Colon (tissue), 2 donors: Measurements from ENCODE around the gene PNPLA1.
"Not testable (repeated sequence)": the region's sequence is repeated elsewhere in the genome, so short reads cannot be mapped to it uniquely, and the experiment has no call there.

Source experiments
- FAIRE-seq: peaks from 2 replicates; lab custom pipeline; 2012; peaks lifted over from hg19 to GRCh38; lab: Jason Lieb, UNC
- donor health status: control.
- donor health status: control.

PNPLA1 gene

DNA sequence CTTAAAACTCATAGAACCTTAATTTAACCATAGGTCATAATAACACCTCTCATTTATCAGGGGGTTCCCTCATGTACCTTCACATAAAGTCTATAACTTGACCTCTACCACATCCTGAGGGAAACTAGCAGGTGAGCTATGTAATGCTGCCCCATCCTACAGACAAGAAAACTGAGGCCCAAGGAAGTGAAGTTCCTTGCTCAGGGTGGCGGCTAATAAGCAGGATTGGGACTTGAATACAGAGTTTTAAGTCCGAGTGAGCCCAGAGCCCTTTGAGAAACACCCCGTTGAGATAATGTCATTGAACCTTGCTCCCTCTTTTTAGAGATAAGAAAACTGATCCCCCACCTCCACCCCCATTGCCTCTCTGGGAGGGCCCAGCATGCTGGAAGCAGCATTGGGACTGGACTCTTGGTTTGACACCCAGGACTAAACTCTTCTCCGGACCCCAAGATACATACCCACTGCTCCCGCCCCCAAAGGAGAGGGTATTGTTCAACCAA lies 66.4 kb downstream of the PNPLA1 start:
- no peak for FAIRE-seq

DNA sequence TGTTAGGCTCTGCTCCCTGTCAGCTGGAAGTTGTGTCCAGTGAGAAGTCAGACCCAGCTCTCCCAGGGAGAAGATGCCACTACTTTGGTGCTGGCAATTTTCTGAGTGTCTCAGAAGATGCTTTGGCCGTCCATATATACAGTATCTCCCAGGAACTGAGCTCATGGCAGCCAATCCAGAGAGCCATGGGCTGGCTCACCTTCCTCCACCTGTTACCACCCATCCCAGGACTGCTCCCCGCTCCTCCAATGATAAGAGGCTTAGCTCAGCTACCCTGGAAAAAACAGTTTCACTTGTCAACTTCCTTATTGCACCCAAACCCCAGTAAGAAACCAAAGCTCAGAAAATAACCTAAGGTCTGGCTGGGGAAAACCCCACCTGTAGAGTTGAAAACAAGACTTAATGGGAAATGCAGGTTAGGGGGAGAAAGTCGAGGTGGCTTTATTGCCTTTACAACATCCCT lies 67.0 kb downstream of the PNPLA1 start, which contains the start of gene BNIP5:
Gene BNIP5, minus strand, starts transcription at position 110 of the 463 bp plus-strand sequence. CDS start 6,198 bp downstream, outside the sequence.
- FAIRE-seq: peak; percentile 5

DNA sequence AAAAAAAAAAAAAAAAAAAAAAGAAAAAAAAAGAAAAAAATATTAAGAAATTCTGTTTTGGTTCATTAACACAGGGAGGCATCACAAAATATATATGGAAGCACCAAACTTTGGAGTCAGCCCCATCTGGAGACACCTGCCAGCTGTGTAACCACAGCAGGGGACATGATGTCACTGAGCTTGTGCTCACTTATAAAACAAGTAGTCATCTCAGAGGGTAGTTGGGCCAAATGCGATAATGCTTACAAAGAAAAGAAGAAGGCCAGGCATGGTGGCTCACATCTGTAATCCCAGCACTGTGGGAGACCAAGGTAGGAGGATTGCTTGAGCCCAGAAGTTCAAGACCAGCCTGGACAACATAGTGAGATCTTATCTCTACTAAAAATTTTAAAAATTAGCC lies 68.0 kb downstream of the PNPLA1 start:
- no peak for FAIRE-seq

DNA sequence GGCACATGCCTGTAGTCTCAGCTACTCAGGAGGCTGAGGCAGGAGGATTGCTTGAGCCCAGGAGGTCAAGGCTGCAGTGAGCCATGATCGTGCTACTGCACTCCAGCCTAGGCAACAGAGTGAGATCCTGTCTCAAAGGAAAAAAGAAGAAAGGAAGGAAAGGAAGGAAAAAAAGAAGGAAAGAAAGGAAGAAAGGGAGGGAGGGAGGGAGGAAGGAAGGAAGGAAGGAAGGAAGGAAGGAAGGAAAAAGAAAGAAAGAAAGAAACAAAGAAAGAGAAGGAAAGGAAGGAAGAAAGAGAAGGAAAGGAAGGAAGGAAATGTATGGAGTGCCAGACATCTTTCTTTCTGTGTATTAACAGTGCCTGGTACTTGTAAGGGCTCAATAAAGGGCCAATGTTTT lies 68.4 kb downstream of the PNPLA1 start:
- FAIRE-seq: not testable (repeated sequence)

DNA sequence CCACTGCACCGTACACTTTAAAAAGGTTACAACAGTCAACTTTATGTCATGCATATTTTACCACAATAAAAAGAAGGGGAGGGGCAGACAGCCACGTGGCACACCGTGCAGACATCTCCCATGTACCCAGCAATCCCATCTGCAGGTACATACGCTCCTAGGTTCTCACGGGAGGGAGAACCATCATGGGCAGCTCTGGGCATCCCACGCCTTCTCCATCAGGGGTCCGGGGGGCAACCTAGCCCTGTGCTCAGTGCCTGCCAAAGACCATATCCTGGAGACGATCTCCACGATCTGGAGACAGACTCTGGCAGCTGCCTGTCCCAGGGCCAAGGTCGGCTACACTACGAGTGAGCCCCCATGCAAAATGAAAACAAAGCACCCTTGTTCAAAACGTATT lies 69.3 kb downstream of the PNPLA1 start:
- no peak for FAIRE-seq

DNA sequence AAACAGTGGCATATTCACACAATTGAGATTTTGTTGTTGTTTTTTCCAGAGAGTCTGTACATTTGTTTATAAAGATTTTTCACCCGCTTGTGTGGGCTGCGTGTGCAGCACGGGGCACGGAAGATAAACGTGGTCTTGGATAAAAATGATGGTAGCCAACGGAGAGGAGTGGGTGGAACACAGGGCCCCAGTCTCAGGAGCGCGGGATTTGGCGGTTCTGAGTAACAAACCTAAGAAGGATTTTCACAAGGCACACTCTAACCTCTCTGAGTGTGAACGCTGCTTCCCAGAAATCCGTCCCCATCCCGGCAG lies 70.4 kb downstream of the PNPLA1 start:
- no peak for FAIRE-seq

DNA sequence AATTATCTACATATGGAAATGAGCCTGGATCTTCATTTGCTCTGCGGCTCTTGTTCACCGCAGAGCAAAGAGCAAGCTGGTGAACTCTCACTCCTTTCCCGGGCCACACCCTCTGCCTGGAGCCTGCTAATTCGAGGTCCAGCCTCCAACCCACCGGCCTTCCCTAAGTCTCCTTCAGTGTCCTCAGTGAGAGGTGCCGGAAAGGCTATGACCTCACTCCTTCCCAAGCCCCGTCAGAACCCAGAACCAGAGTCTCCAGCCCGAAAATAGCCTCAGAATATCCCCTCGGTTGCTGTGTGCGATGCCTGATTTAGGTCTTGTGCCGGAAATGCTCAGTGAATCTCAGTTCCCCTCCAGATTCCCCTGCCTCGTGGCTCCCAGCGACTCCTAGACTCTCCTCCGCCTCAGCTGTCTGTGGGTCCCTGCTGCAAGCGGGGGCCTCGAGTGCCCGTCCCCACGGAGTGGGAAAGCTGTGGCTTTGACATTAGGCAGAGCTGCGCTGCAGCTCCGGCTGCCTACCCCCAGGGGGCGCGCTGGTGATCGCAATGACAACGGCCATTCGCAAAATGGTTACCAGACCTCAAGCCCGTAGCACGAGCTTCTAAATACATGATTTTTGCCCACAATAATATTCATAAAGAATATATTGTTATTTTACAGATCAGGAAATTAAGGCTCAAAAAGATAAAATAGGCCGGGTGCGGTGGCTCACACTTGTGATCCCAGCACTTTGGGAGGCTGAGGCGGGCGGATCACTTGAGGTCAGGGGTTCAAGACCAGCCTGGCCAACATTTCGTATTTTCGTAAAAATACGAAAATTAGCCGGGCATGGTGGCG lies 71.0 kb downstream of the PNPLA1 start:
- no peak for FAIRE-seq

DNA sequence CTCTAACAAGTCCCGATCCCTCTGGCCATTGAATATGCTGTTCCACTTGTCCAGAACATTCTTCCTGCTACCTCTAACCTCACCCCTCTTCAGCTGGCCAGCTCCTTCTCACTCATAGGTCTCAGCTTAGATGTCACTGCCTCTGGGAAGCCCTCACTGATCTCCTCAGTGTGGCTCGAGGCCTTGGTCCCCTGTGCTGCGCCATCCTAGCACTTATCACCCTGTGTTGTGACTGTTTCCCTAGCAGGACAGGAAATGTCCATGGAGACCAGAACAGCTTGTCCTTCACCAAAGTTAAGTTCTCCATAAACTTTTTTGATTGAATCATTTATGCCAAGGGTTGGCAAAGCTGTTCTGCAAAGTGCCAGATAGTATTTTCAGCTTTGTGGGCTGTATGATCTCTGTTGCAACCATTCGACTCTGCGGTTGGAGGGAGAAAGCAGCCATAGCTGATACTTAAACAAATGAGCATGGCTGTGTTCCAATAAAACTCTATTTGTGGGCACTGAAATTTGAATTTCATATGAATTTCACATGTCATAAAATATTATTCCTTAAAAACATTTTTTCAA lies 73.3 kb downstream of the PNPLA1 start:
- no peak for FAIRE-seq

DNA sequence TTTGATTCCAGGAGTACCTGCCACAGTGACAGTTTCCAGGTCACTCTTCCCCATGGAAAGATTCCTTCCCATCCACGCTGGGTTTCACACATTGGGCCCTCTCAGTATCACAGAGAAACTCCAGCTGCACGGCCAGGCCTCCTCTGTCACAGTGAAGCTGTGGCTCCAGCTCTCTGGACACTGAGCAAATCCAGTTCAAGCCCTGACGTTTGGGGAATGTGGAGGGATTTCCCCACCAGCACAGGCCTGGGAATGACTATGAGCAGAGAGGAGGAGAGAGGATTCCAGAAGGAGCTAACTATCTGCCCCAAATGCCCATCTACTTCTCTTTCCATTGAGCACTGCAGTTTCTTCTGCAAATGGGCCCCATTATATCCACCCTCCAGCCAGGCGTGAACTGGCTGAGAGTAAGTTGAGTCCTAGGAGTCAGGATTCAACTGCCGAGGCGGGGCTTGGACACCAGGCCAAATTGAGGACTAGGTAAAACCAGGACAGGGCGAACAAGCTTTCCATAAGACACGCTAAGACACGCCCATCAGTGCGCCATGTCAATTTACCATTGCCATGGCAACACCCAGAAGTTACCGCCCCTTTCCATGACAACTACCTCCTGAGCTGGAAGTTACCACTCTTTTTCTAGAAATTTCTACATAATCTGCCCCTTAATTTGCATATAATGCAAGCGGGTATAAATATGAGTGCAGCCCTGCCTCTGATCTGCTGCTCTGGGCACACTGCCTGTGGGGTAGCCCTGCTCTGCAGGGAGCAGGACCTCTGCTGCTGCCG lies 76.0 kb downstream of the PNPLA1 start:
- FAIRE-seq: no peak

DNA sequence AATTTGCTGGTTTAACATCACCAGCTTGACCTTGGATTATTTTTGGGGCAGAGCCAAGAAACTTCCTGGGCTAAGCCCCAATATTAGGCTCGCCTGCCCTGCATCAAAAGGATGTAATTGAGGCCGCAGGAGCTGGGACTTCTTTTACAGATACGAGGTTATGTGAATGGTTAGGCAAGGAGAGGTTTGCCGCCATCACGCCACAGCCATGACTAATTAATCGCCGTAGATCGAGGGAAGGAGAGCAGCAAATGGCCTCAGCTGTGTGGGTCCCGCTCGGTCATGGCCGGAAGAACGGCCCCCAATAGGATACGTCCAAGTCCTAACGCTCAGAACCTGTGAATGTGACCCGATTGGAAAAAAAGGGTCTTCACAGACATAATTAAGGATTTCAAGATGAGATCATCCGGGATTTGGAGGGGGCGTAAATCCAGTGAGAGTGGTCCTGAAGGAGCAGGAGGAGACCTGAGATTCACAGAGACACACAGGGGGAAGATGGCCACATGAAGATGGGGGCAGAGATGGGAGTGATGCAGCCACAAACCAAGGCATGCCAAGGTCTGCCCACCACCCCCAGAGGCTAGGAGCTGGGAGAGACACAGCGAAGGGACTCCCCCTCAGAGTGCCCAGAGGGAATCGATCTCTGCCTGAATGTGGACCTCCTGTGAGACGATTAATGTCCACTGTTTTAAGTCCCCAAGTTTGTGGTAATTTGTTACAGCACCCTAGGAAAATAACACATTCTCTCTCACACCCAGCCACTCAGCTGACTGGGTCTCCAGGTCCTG lies 76.8 kb downstream of the PNPLA1 start:
- FAIRE-seq: no peak

DNA sequence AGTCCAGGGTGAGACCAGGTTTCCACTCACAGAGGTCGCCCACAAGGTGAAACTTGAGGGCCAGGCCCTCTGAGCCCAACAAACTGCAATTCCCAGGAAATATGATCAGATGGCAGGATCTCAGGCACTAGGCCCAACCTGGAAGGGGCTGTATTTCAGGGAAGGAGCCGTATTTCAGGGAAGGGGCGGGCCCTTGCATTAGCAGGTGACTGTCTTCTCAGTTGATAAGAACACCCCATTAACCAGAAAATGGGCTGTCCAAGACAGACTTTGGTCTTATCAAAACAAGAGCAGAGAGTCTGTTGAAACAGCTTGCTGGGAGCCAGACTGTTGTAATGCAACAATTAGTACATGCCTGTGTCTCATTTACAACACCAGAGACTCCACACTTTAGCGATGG lies 77.8 kb downstream of the PNPLA1 start:
- FAIRE-seq: no peak

DNA sequence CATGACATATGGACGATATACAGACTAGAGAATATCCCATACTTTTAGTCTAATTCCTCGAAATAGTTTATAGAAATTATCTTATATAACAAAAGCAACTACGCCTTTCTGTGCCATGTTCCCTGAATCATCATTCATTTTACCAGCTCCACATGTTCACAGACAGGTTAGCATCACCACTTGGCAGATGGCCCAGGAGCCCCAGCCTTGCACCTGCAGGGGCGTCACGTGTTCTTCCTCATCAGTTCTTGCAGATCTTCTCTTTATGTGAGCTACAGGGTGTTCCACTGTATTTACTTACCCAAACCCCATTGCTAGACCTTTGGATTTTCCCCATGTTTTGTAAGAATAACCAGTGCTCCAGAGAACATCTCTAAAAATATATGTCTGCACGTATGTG lies 79.4 kb downstream of the PNPLA1 start:
- FAIRE-seq: no peak

DNA sequence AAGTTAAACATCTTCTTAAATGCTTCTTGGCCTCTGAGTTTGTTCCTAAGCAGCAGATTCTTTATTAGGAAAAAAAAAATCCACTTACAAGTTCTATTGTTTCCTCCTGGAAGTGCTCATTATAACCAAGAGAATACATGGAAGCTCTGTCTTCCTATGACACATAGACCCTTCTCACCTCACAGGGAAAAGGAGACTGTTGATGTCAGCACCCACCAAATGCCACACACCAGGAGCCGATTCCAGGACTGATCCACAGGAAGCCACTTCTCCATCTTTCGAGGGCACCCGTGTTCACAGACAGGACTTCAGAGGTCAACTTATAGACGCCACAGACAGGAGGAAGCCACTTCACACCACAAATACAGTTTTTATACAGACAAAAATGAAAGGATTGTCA lies 80.2 kb downstream of the PNPLA1 start:
- no peak for FAIRE-seq

DNA sequence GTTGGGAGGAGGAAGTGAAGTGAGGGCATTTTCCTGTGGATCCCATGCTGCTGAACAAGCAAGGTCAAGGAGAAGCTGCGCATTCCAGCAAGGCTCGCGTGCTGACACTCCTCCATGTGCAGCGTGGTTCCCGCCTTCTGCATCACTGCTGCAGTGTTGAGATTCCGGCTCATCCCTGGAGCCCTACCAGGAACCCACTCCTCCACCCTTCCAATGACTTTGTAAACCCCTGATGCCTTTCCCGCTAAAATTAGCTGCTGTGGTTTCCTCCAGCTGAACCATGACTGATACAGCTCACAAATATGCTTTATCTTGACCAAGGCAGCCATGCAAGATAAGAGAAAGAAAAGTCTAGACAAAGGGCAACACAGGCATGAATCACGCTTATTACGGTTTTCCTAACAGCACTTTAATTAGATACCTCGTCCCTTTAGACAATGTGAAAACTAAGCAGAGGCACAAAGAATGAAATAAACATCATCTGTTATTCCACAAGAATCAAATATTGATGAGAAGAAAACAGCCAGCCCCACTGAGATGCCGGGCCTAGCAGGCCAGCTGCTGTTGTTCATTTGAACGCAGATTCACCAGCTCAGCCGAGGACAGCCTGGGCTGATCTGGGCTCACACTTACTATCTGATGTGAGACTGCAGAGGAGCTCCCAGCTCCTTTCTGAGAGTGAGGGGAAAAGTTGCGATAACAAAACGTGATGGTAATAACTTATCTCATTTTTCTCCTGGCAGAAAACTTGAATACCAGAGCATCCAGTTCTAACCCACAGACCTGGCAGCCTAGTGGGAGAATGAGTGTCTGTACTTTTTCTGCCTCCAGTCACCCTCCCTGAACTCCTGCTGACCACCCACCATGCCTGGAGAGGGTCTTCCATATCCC lies 81.1 kb downstream of the PNPLA1 start:
- no peak for FAIRE-seq

DNA sequence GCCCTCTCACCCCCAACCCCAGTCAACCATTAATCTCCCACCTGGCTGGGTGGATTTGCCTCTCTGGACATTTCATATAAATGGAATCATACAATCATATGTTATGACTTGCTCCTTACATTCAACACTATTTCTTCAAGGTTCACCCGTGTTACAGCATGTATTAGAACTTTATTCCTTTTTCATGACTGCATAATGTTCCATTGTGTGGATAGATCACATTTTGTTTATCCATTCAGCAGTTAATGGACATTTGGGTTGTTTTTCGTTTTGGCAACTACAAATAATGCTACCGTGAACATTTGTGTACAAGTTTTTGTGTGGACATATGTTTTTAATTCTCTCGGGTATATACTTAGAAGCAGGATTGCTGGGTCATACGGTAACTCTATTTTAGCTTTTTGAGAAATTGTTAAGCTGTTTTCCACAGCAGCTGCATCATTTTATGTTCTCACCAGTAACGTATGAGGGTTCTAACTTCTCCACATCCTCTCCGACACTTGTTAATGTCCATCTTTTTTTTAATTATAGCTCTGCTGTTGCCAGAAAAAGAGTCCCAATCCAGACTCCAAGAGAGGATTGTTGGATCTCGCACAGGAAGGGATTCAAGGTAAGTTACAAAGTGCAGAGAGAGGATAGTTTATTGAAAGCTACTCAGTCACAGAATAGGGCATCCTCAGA lies 82.8 kb downstream of the PNPLA1 start:
- FAIRE-seq: no peak

DNA sequence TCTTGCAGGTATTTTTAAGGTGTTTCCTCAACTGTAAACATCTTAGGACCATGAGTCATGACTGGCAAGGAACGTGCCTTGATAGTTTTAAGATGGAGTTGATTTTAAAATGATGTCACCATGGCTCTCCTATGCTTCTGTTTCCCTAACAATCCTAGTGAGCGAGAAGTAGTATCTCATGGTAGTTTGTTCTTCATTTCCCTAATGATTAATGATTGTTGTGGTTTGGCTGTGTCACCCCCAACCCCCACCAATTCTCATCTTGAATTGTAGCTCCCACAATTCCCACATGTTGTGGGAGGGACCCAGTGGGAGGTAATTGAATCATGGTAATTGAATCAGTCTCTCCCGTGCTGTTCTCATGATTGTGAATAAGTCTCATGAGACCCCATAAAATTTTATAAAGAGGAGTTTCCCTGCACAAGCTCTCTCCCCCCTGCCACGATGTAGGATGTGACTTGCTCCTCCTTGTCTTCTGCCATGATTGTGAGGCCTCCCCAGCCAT lies 83.6 kb downstream of the PNPLA1 start:
- FAIRE-seq: no peak

DNA sequence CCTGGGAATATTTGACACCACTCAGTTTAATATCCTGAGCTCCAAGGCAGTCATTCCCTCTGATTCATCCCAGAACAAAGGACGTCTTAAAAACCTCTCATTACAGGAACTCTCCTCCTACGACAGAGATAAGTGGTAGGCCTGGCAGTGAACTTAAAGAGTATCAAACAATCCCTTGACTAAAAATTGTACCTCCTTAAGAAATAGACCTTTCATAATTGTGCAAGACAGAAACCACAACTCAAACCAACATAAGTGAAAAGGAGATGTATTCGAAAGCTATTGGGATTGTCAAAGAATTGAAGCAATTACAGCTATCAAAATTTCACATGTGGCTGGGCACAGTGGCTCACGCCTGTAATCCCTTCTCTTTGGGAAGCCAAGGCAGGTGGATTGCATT lies 86.0 kb downstream of the PNPLA1 start:
- FAIRE-seq: no peak

DNA sequence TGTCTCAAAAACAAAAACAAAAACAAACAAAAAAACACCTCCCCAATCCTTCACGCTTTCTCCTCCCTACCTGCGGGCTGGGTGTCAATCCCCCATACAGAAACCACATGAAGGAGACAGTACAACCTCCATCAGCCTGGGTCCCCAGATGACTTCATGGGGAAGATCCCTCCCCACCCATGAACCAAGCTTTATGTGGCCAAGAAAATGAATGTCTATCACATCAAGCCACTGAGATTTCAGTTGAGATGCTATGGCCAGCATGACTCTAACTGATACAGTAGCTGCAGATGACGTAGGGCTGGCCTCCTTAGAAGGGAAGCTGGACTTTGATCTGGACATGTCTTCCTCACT lies 88.0 kb downstream of the PNPLA1 start:
- no peak for FAIRE-seq
